B cell (primary cell): ENCODE measurements around the gene ACOX3. TPM values are rescaled to one million over a fixed set of nuclear protein-coding genes. Genes with fewer than 3 reads are reported as not detected.

ENCODE experiments used
- ATAC-seq: fragments of 200-7000 bp; cut with Tn5 transposase; one replicate; pipeline ENCODE4 v1.10.0; 2021; ENCODE audit warnings: low read depth, mild to moderate bottlenecking, moderate number of reproducible peaks, moderate library complexity
- CTCF ChIA-PET: fragments of 350-600 bp; sonication (Branson Sonifier 250); formaldehyde crosslinking; loops from one replicate; lab custom pipeline; 2021; ENCODE audit warnings: antibody characterized with exemption, inconsistent platforms; lab: Charles Lee
- POLR2A ChIA-PET: fragments of 350-600 bp; sonication (Branson Sonifier 250); formaldehyde crosslinking; loops from one replicate; lab custom pipeline; 2021; ENCODE audit warnings: antibody characterized with exemption; lab: Charles Lee
- DNase-seq: peaks from one replicate; pipeline ENCODE4 v3.0.0; 2013
- H2AFZ ChIP-seq: 2 replicates; pipeline ENCODE4 v1.6.1; 2012; ENCODE audit warnings: mild to moderate bottlenecking, low read depth, low read length; ENCODE audit not compliant: insufficient read depth, poor library complexity, severe bottlenecking
- H3K27ac ChIP-seq, 2 donors: 1 replicate in 1 of 2; 2 replicates in 1 of 2; pipeline ENCODE4 v1.5.1; 2012 to 2013; ENCODE audit warnings: low read length in 2 of 2, mild to moderate bottlenecking in 2 of 2, moderate library complexity in 1 of 2
- H3K27me3 ChIP-seq, 4 experiments: fragments of 200-600 bp in 1 of 4; sonication (generic) in 1 of 4; replicated peaks in 1 of 4; 1 replicate in 2 of 4; 2 replicates in 2 of 4; pipeline versions ENCODE4 v1.6.1 to v1.7.0; 2013 to 2016; ENCODE audit warnings: low read length in 3 of 4, mild to moderate bottlenecking in 2 of 4, mixed read lengths in 1 of 4, moderate library complexity in 1 of 4; ENCODE audit not compliant: insufficient read depth in 4 of 4, control insufficient read depth in 3 of 4; ENCODE audit errors: control extremely low read depth in 1 of 4
- H3K36me3 ChIP-seq, 2 experiments: replicated peaks in 1 of 2; 1 replicate in 1 of 2; 2 replicates in 1 of 2; pipeline versions ENCODE4 v1.6.1 to v1.7.1; 2013; ENCODE audit warnings: low read length in 1 of 2; ENCODE audit not compliant: insufficient read depth in 2 of 2, control insufficient read depth in 1 of 2; ENCODE audit errors: control extremely low read depth in 1 of 2, extremely low read depth in 1 of 2
- H3K4me1 ChIP-seq, 2 donors: fragments of 200-600 bp in 1 of 2; sonication (generic) in 1 of 2; 1 replicate in 1 of 2; 2 replicates in 1 of 2; pipeline versions ENCODE4 v1.5.1 to v1.6.1; 2013 to 2017; ENCODE audit warnings: low read length in 2 of 2; ENCODE audit not compliant: control insufficient read depth in 2 of 2, insufficient read depth in 2 of 2
- H3K4me2 ChIP-seq: replicated peaks from 2 replicates; pipeline ENCODE3; 2012; ENCODE audit warnings: mild to moderate bottlenecking, low read depth, low read length; ENCODE audit not compliant: poor library complexity, severe bottlenecking
- H3K4me3 ChIP-seq, 5 experiments: fragments of 200-600 bp in 1 of 5; sonication (generic) in 1 of 5; 1 replicate in 3 of 5; 2 replicates in 2 of 5; pipeline versions ENCODE4 v1.5.1 to v1.7.0; 2011 to 2016; ENCODE audit warnings: low read length in 4 of 5, mild to moderate bottlenecking in 4 of 5, low read depth in 2 of 5, control low read depth in 1 of 5, moderate library complexity in 1 of 5; ENCODE audit not compliant: insufficient read depth in 1 of 5; ENCODE audit errors: control extremely low read depth in 1 of 5, extremely low read depth in 1 of 5
- H3K79me2 ChIP-seq: fragments of 200-600 bp; sonication (generic); one replicate; pipeline ENCODE4 v1.6.0; 2016; ENCODE audit warnings: low read length; ENCODE audit not compliant: control insufficient read depth, insufficient read depth
- H3K9ac ChIP-seq: fragments of 200-600 bp; sonication (generic); 2 replicates; pipeline ENCODE4 v1.6.1; 2017; ENCODE audit warnings: mild to moderate bottlenecking, low read length, moderate library complexity
- H3K9me3 ChIP-seq, 3 donors: one replicate each; pipeline versions ENCODE4 v1.6.1 to v1.7.1; 2013; ENCODE audit warnings: low read length in 2 of 3; ENCODE audit not compliant: control insufficient read depth in 2 of 3, insufficient read depth in 1 of 3; ENCODE audit errors: control extremely low read depth in 1 of 3
- H4K20me1 ChIP-seq: 2 replicates; pipeline ENCODE4 v1.6.0; 2012; ENCODE audit warnings: mild to moderate bottlenecking, low read length; ENCODE audit not compliant: insufficient read depth, control insufficient read depth, poor library complexity, severe bottlenecking
- H3K27ac Mint-ChIP-seq: one replicate; pipeline ENCODE4 v1.8.0; 2021; ENCODE audit warnings: mixed read lengths
- H3K27me3 Mint-ChIP-seq: one replicate; pipeline ENCODE4 v1.8.0; 2021; ENCODE audit warnings: mixed read lengths
- H3K4me1 Mint-ChIP-seq: one replicate; pipeline ENCODE4 v1.8.0; 2021; ENCODE audit warnings: mixed read lengths
- H3K4me3 Mint-ChIP-seq: one replicate; pipeline ENCODE4 v1.8.0; 2021; ENCODE audit warnings: mixed read lengths
- H3K9me3 Mint-ChIP-seq: one replicate; pipeline ENCODE4 v1.8.0; 2022; ENCODE audit warnings: mixed read lengths; ENCODE audit not compliant: insufficient read depth
- CTCF ChIP-seq: fragments of 200-600 bp; IDR thresholded peaks from one replicate; pipeline ENCODE4 v1.8.0; 2022; ENCODE audit warnings: antibody characterized with exemption, mild to moderate bottlenecking
- EZH2 ChIP-seq: IDR thresholded peaks from 2 replicates; pipeline ENCODE4 v1.6.1; 2012; ENCODE audit warnings: borderline replicate concordance, low read depth, mild to moderate bottlenecking, moderate library complexity, low read length; ENCODE audit not compliant: insufficient read depth, poor library complexity, severe bottlenecking
- WGBS: methylation state at CpG from one replicate; pipeline ENCODE4 v1.1.5; 2013; ENCODE audit warnings: missing lambda C conversion rate; ENCODE audit not compliant: insufficient coverage; 5-methylcytosine and 5-hydroxymethylcytosine counted together
- intact Hi-C: fragments of 100-400 bp; cut with micrococcal nuclease; formaldehyde crosslinking; loops from one replicate; pipeline ENCODE4 v1.10.0; 2022
- polyA plus RNA-seq: library from polyadenylated mRNA; depleted of rRNA; stranded (reverse); fragments of >200 nt; gene quantifications from 2 replicates; pipeline ENCODE4 v1.2.3, GENCODE V29; 2012
- total RNA-seq, 2 donors: library from RNA; stranded (reverse); fragments of 120-200 nt in 1 of 2; gene quantifications; 1 replicate in 1 of 2; 2 replicates in 1 of 2; pipeline versions ENCODE4 v1.2.3 to v1.2.4, GENCODE V29; 2013 to 2022

ACOX3 gene
- total and polyA plus RNA-seq, 2 donors (not counting 1 experiment from before 2014, with no cell fraction given) = 4.6 to 23.1 TPM

GRCh38 chr4:8366601-8367000 is 73.9 kb downstream of the ACOX3 start:
- H3K4me1 ChIP-seq = no peaks in the 10 kb centered on the region
- H3K27ac Mint-ChIP-seq = no peak overlapping the region
- TF ChIP-seq CTCF (no peak), EZH2 (no peak)
- no peak overlapping the region for H2AFZ ChIP-seq
- CTCF ChIA-PET = no interaction called here
- DNase-seq (no peak), ATAC-seq (no peak)
- H3K4me2 ChIP-seq = no peak overlapping the region
- no peaks in the 10 kb centered on the region for H4K20me1 ChIP-seq
- H3K36me3 ChIP-seq = peaks cover 0 to 3% of the 10 kb centered on the region in 2 experiments
- H3K4me3 Mint-ChIP-seq = no peak overlapping the region
- H3K27me3 ChIP-seq = no peaks in the 10 kb centered on the region
- H3K4me3 ChIP-seq = no peak overlapping the region
- no peaks in the 10 kb centered on the region for H3K27me3 Mint-ChIP-seq
- WGBS = 97% methylated on average over 17 of the region's 17 CpGs
- POLR2A ChIA-PET = no interaction called here
- H3K27ac ChIP-seq = no peak overlapping the region
- H3K9me3 ChIP-seq = peaks cover 0 to 1% (median 0%) of the 10 kb centered on the region in 3 donors
- H3K4me1 Mint-ChIP-seq = no peaks in the 10 kb centered on the region
- intact Hi-C loops = no loop called here
- H3K9ac ChIP-seq = no peak overlapping the region
- H3K9me3 Mint-ChIP-seq = no peaks in the 10 kb centered on the region
- no peaks in the 10 kb centered on the region for H3K79me2 ChIP-seq

GRCh38 chr4:8365951-8366350 is 74.6 kb downstream of the ACOX3 start:
- H3K27ac Mint-ChIP-seq = no peak overlapping the region
- Histone ChIP-seq H3K79me2 (no peaks in the 10 kb centered on the region), H2AFZ (no peak overlapping the region), H3K27ac (no peak overlapping the region), H4K20me1 (no peaks in the 10 kb centered on the region), H3K4me2 (no peak overlapping the region), H3K4me3 (no peak overlapping the region), H3K36me3 (peaks cover 0 to 3% of the 10 kb centered on the region in 2 experiments), H3K4me1 (no peaks in the 10 kb centered on the region), H3K27me3 (no peaks in the 10 kb centered on the region), H3K9ac (no peak overlapping the region), H3K9me3 (peaks cover 0 to 1% (median 0%) of the 10 kb centered on the region in 3 donors)
- H3K4me1 Mint-ChIP-seq = no peaks in the 10 kb centered on the region
- DNase-seq (no peak), ATAC-seq (no peak)
- CTCF ChIA-PET = no interaction called here
- no peak for TF ChIP-seq EZH2
- no peak for TF ChIP-seq CTCF
- POLR2A ChIA-PET = no interaction called here
- no peaks in the 10 kb centered on the region for H3K9me3 Mint-ChIP-seq
- intact Hi-C loops = no loop called here
- no peaks in the 10 kb centered on the region for H3K27me3 Mint-ChIP-seq
- no peak overlapping the region for H3K4me3 Mint-ChIP-seq
- 93% methylated on average over 6 of the region's 11 CpGs for WGBS
